Dermis microvascular lymphatic vessel endothelial cell (primary cell): ENCODE data around the gene ENOSF1. TPM values are rescaled to one million over a fixed set of nuclear protein-coding genes. Genes with fewer than 3 reads are reported as not detected.

ENCODE experiments used
- DNase-seq, 2 donors: peaks; one replicate each; pipeline versions ENCODE4 v3.0.0 to v3.0.0-alpha.2; 2010; ENCODE audit warnings: low read depth in 2 of 2
- total RNA-seq: library from RNA; depleted of rRNA; stranded (reverse); fragments of >200 nt; gene quantifications from 2 replicates; pipeline ENCODE4 v1.2.1, GENCODE V29; 2014

Gene ENOSF1
- total RNA-seq, 1 donor from 2014 or later, result 19.3 TPM

DNA sequence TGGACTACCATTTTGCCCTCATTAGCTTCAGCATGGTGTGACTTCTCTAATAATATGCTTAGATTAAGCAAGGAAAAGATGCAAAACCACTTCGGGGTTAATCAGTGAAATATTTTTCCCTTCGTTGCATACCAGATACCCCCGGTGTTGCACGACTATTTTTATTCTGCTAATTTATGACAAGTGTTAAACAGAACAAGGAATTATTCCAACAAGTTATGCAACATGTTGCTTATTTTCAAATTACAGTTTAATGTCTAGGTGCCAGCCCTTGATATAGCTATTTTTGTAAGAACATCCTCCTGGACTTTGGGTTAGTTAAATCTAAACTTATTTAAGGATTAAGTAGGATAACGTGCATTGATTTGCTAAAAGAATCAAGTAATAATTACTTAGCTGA lies 38.7 kb downstream of the ENOSF1 start:
- no peak for DNase-seq

DNA sequence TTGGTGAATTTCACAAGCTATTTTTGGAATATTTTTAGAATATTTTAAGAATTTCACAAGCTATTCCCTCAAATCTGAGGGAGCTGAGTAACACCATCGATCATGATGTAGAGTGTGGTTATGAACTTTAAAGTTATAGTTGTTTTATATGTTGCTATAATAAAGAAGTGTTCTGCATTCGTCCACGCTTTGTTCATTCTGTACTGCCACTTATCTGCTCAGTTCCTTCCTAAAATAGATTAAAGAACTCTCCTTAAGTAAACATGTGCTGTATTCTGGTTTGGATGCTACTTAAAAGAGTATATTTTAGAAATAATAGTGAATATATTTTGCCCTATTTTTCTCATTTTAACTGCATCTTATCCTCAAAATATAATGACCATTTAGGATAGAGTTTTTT lies 39.1 kb downstream of the ENOSF1 start:
- DNase-seq, result no peak

GRCh38 chr18:671405-671804 lies 41.0 kb downstream of the ENOSF1 start:
- no peak for DNase-seq

DNA sequence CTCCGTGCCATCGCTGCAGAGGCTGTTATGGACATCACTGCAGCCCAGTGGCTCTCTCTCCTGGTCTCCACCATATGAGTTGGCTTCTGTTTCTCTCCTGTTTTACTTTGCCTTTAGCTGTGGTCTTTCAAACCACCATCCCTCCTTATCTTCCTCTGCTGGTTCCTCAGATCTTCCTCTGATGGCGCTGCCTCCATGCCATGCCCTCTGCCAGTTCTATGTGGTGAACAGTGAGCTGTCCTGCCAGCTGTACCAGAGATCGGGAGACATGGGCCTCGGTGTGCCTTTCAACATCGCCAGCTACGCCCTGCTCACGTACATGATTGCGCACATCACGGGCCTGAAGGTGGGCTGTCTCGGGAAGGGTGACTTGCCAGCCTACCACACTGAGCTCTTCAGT lies 41.9 kb downstream of the ENOSF1 start:
- no peak for DNase-seq

DNA sequence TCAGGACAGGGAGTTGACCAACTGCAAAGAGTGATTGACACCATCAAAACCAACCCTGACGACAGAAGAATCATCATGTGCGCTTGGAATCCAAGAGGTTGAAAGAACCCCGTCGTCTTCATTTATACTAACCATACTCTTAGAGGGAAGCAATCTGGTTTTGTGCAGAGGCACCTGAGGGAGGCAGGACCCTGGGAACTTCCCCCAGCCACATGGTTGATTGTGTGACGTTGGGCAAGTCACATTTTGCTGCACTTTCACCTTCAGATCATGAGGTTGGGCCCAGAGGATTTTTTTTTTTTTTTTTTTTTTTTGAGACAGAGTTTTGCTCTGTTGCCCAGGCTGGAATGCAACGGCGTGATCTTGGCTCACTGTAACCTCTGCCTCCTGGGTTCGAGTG lies 43.4 kb downstream of the ENOSF1 start:
- DNase-seq, result no peak

- DNase-seq, result no peak
Observed at GRCh38 chr18:668260-668659, 44.2 kb downstream of the ENOSF1 start.

DNA sequence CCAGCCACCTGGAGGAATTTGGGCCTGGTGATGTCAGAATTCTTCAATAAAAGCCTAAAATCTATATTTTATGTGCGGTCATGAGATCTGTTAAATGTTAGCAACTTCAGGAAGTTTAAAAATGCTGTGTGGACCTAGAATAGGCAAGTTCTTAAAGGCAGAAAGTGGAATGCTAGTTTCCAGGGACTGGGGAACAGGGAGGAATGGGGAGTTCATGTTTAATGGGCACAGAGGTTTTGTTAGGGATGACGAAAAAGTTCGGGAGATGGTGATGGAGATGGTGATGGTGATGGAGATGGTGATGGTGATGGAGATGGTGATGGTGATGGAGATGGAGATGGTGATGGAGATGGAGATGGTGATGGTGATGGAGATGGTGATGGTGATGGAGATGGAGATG lies 45.8 kb downstream of the ENOSF1 start:
- DNase-seq, result no peak

DNA sequence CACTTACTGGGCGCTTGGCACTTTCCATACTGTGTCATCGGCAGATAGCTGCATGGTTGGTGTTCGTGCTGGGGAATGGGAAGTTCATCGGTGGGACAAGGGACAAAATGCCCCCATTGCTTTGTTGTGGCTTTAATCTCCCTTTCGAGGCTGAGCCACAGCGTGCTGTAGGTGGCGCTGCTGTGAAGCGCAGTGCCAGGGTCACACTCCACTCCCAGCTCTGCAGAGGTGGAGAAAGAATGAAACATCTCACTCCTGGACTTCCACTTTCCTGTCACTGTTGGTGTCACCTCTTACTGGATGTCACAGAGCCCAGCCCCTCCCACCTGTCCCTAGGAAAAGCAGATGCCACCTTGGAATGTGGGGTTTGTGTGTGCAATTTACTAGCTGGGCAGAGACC lies 46.3 kb downstream of the ENOSF1 start:
- DNase-seq, result no peak

GRCh38 chr18:662197-662596 lies 50.2 kb downstream of the ENOSF1 start:
- DNase-seq, result no peak

- no peak for DNase-seq
Observed at GRCh38 chr18:659597-659996, 52.8 kb downstream of the ENOSF1 start.

DNA sequence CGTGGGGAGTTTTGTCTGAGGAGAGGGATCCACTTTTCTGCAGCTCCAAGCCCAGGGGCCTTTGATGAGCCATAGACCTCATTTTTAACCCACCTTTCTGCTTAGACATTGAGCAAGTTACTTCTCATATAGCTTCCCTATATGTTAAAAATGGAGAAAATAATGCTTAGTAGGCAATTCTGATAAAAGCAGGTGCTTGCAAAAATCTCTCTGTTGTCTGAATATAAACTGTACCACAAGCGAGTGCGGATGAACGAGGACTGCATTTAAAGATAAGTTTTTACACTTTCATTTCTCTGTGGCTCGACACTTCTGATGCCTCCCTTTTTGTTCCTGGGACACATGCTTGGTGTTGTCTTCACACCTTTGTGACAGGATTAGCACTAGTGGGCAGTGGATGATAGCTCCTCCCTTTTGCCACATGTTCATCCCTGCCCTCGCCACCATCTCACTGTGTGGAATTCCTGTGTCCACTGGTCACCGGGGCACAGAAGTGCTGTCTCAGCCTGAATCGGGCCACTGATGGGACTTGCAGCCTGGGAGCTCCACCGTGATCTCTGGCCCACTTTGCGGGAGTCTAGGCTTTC lies 53.4 kb downstream of the ENOSF1 start:
- DNase-seq, result no peak

GRCh38 chr18:658001-658946 lies 54.2 kb downstream of the ENOSF1 start:
- DNase-seq, result peak; percentile 66 to 90

- peak in 1 of 2 donors; percentile 61 for DNase-seq
Observed at GRCh38 chr18:657311-658000, 55.0 kb downstream of the ENOSF1 start, which contains the start of gene TYMS. TYMS (plus strand) TSS chr18:657653; CDS start chr18:657743, 90 bp downstream.

DNA sequence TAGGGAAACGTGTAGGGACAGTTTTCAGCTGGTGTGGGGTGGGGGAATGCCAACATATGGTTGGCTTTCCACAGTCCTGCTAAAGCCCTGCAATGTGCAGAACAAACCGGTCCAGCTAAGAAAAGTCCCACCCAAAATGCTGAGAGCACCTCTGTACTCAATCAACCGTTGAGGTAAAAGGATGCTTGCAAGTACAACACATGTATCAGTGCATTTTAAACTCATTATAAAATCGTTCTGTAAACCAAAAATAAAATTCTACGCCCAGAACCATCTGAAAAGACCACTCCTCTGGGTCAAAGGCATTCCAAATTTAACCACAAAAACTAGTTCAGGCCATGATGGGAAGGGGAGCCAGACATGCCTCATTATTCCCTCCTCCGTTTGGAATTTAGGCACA lies 57.0 kb downstream of the ENOSF1 start:
- DNase-seq, result no peak

DNA sequence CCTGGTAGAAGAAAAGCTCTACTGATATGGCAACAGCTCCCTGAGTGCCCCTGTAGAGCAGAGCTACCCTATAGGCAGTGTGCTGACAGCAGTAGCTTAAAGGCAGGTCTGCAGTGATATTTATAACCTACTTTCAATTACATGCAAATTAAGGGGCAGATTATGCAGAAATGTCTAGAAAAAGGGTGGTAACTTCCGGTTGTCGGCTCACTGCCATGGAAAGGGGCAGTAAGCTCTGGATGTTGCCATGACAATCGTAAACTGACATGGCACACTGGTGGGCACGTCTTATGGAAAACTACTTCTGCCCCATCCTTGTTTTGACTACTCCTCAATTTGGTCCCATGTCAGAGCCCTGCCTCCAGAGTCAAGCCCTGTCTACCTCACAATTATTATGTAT lies 57.8 kb downstream of the ENOSF1 start:
- DNase-seq, result no peak

DNA sequence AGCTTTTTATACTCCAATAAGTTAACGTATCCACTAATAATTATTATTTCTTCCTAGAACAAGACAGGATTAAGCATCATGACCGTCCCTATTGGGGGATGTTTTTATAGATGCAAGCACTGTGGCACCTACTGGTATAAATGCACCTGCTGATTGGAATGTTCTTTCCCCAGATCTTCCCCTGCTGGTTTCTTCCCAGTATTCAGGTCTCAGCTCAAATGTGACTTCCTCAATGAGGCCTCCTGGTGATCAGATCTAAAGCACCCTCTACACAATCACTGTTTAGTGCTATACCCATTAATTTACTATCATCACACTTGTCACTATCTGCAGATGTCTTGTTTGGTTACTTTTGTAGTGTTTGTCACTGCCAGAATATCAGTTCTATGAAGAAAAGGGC lies 58.9 kb downstream of the ENOSF1 start:
- no peak for DNase-seq

DNA sequence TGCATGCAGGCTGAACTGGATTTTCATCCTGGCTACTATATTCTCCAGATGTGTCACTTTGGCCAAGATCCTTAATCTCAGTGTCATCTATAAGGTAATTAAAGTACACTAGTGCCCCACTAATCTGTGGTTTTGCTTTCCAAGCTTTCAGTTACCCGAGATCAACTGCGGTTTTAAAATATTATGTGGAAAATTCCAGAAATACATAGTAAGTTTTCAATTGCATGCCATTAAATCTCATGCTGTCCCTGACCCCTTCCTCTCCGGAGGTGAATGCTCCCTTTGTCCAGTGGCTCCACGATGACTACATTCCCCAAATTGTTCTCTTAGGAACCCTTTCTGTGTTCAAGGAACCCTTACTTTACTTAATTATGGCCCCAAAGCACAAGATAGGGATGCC lies 60.3 kb downstream of the ENOSF1 start:
- DNase-seq, result no peak

GRCh38 chr18:650428-650858 lies 62.0 kb downstream of the ENOSF1 start:
- DNase-seq, result no peak

- DNase-seq, result no peak
Observed at GRCh38 chr18:649341-649740, 63.1 kb downstream of the ENOSF1 start.

- DNase-seq, result peak in 1 of 2 donors; percentile 6
Observed at GRCh38 chr18:647304-647703, 65.1 kb downstream of the ENOSF1 start.

DNA sequence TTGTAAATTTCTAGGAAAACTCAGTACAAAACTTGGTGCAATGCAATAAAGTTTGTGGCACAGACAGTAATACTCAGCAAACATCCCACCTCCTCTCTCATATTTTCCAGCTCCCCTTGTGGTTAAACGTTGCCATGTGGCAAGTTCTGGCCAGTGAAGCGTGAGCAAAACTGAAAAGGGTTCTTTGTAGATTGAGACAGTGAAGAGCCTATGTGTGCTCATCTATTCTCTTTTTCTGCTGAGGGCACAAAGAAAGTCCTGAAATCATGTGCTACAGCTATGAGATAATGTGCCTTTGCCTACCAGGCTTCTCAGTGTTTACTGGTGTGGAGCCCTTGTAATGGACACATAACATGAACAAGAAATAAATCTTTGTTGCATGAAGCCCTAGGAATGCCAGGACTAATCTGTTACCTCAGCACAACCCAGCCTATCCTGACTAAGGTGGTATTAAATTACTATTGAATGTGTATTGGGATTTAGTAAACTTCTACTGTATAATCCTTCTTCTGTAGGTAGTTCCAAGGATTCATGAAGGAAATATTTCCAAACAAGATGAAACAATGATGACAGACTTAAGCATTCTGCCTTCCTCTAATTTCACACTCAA lies 67.9 kb downstream of the ENOSF1 start:
- DNase-seq, result no peak

DNA sequence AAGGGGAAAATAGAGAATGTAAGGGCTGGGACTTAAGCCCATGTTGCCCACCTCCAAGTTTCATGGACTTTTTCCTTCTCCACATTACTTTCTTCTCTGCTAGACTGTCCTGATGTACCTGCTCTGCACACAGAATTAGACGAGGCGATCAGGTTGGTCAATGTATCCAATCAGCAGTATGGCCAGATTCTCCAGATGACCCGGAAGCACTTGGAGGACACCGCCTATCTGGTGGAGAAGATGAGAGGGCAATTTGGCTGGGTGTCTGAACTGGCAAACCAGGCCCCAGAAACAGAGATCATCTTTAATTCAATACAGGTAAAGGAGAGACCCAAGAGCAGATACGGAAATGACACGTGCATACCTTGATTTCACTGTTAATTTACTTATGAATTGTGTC lies 71.2 kb downstream of the ENOSF1 start:
- no peak for DNase-seq
